NCI-H526 (cell line): ENCODE results near the gene TUFT1.

Experiments
- DNase-seq, 2 experiments: peaks; one replicate each; lab custom pipeline; 2025; lab: John Stamatoyannopoulos, UW

Gene TUFT1

GRCh38 chr1:151539321-151540020, 638 bp upstream of the TUFT1 start:
- DNase-seq: peak; percentile 99

DNA sequence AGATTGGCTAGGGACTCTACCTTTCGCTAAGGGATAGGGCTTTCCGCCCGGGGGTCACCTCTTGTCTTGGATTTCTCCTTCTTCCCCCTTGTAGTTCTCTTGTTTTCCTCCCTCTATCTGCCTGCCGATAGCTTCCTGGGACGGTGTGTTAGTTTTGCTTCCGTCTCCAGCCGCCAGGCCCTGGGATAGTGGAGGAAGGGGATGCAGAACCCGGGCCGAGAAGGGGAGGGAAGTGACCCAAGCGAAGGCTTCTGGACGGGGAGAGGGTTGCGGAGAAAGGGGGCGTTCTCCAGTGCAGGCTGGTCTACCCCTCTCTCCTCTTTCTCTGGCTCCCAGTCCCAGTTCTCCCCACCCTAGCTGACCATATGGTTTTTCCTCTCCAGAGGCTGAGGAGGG, 871 bp downstream of the TUFT1 start:
- DNase-seq: peak; percentile 69 to 75

GRCh38 chr1:151541752-151542151, 1.6 kb downstream of the TUFT1 start:
- no peak for DNase-seq

GRCh38 chr1:151542710-151543129, 2.6 kb downstream of the TUFT1 start:
- DNase-seq: no peak

GRCh38 chr1:151545542-151545941, 5.4 kb downstream of the TUFT1 start:
- no peak for DNase-seq

GRCh38 chr1:151546011-151546925, 6.2 kb downstream of the TUFT1 start:
- no peak for DNase-seq

- DNase-seq: no peak
These were observed 7.2 kb downstream of the TUFT1 start for GRCh38 chr1:151547119-151547899.

- no peak for DNase-seq
These were observed 7.8 kb downstream of the TUFT1 start for GRCh38 chr1:151547900-151548230.

DNA sequence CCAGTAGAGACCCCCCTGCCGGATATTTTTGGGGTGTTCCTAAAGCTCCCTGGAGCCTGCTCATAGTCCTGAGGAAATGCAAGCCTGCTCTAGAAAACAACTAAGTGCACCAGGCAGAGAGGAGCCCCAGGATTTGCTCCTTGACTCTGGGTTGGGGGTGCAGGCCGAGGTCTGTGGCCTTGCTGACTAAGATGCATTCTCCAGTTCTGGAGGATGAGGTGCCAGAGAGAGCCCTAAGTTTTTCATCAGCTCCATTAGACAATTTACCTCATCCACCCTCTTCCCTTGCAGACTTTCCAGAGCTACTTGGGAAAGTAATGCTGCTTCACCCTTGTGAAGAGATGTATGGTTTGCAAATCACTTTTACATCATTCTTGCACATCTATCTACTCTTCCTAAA, 9.1 kb downstream of the TUFT1 start:
- no peak for DNase-seq

DNA sequence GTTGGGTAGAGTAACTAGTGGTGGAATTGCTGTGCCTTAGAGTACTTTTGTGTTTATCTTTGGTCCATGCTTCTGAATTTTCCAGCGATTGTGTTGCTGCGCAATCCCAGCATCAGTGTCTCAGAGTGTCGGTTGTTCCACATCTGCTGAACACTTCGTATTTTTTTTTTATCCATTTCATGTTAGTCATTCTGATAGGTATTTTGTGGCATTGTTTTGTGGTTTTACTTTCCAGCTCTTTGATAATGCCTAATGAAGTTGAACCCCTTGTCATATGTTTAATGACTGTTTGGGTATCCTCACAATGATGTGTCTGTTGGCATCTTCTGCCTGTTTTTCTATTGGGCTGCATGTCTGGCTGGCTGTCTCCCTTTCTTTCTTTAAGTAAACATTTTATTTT, 13.6 kb downstream of the TUFT1 start:
- DNase-seq: no peak

GRCh38 chr1:151556052-151556451, 15.9 kb downstream of the TUFT1 start:
- DNase-seq: no peak

DNA sequence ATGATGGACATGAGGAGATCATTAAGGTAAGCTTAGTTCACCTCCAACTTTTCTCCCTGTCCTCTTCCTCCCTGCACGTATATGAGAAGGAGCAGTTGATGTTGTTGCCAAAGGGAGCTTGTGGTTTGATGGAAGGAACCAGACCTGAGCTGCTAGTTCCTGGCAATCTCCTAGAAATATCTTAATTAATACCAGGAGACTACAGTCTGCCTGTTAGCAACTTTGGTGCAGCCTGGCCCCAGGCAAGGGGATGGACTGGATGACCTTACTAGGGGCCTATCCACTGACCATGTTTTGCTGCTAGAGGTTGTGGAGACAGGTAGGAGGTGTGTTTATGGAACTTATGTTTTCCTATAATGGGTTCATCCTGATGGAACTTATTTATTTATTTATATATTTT, 22.6 kb downstream of the TUFT1 start:
- no peak for DNase-seq

DNA sequence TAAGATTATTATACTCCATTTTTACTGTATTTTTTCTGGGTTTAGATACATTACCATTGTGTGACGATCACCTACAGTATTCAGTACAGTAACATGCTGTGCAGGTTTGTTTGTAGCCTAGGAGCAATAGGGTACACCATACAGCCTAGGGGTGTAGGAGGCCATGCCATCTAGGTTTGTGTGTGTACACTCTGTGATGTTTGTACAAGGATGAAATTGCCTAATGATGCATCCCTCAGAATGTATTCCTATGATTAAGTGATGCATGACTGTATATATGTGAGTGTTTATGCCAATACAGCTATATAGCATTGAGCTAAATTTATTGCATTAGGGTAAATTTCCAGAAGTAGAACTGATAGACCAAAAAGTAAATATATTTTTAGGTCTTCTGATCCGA, 23.3 kb downstream of the TUFT1 start:
- DNase-seq: no peak

DNA sequence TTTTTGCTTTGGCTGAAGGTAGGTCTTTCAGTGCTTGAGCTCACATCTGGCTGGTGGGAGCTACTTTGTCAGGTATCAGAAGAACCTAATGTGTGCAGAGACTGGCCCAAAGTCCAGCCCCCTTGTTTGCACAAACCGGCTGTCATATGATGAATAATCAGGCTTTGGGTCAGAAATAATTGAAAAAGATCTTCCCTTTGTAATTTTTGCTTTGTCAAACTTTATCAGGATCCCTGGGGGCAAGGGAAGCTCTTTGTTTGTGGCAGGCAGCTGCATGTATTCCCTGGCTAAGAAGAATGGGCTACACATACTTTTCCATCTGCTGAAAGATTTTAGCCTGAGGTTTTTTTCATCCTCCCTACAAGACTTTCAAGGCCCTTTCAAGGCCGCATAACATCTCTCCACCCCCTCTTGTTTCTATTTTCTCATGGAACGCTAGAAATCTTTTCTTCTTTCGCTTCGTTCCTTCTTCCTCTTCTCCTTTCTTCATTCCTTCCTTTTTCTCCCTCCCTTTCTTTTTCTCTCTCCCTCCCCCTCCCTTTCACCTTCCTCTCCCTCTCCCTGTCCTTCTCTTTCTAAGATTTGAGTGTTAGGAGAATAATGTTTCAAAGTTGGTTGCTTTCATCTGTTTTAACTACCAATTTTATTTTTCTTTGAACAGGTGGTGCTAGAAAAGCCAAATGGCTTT, 25.5 kb downstream of the TUFT1 start:
- DNase-seq: no peak

DNA sequence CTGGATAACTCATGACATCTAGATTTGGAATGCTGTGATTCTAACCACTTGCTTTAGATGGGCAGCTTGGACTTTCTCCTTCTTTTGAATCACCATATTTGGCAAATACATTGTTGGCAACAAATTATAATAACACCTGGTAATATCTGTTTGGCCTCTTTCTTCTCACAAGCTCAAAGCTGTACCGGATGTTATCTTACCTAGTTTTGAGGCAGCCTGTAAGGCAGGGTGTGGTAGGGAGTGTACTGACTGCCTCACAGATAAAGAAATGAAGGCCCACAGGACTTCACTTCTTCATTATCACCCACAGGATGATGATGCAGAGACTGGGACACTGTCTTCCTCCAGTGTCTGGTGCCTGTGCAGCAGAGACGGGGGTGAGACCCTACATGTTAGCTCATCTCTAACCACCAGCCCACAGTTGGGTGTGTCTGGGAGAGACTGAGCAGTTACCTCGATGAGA, 28.5 kb downstream of the TUFT1 start:
- DNase-seq: no peak

DNA sequence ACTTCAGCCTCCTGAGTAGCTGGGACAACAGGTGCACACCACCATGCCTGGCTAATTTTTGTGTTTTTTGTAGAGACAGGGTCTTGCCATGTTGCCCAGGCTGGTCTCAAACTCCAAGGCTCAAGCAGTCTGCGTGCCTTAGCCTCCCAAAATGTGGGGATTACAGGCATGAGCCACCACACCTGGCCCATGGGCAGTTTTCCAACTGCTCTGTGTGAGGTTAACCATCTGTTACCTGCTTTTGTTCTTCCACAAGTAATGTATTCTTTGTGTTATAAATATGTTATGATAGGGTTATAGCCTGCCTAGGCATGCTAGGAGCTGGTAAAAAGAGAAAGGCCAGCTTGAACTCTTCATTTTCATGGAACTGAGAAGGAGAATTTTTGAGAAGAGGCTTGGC, 30.7 kb downstream of the TUFT1 start:
- no peak for DNase-seq

GRCh38 chr1:151574575-151575529, 34.7 kb downstream of the TUFT1 start:
- no peak for DNase-seq

DNA sequence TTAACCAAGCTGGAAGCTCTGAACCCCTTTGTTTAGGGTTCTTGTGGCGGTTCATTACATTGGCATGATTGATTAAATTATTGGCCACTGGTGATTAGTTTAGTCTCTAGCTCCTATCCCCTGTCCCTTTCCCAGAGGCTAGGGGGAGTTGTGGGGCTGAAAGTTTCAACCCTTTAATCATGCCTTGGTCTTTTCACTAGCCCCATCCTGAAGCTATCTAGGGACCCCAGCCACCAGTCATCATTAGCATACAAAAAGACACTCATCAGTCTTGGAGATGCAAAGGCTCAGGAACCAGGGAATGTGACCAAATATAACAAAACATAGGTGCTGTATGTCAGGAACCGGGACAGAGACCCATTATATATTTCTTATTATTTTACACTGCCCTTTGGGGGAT, 37.1 kb downstream of the TUFT1 start:
- no peak for DNase-seq

DNA sequence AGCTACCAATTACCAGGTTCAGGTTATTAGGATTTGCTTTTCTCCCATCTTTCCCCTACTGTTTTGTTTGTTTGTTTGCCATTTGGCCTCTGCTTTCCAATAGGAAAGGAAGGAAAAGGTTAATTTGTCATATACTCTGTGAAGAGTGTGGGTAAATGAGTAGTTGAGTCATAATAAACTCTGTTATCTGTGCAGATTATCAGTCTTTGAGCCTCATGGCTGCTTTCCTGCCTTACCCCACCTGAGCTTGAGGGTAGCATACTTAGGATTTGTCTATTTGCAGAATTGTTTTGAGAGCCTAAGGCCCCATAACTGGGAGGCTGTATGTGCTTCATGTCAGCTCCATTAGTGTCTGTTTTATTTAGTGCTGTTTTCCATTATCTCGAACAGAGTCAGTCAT, 38.8 kb downstream of the TUFT1 start:
- no peak for DNase-seq

DNA sequence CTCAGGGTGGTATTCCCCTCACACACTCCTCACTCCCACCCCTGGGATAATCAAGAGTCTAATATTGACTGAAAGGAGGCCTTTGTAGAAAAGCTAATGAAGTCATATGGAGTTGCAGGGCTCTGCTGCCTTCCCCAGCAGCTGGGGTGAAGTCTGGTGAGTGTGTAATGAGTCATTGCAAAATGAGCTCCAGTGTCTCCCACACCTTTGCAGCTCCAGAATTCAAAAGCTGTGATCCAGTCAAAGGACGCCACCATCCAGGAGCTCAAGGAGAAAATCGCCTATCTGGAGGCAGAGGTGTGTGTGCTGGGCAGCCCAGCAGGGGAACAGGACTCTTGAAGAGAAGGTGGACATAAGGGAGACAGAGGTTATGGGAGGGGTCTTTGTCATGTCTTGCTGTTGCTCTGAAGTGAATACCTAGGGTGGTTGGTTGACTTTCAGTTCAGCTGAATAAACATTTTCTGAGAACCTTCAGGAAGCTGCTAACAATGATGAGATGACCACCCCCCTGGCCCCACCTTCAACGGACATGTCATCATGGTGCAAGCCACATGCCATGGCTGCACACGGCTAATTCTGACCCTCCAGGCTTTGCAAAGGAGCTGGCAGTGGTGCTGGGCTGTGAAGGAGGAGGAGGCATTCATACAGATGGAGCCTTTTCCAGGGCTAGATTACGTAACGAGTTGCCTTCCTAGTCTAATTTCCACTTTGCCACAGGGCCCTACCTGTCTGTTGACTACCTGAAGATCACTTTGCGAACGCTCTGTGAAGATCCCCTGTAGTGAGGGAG, 39.5 kb downstream of the TUFT1 start:
- no peak for DNase-seq
